HG02798 (cell line): ENCODE data around the gene BEST1.

Experiments
- ATAC-seq: cut with Tn5 transposase; IDR thresholded peaks from one replicate; pipeline ENCODE4 v1.9.1; 2021; ENCODE audit warnings: mild to moderate bottlenecking; ENCODE audit not compliant: unreplicated experiment, poor library complexity

Gene BEST1

DNA sequence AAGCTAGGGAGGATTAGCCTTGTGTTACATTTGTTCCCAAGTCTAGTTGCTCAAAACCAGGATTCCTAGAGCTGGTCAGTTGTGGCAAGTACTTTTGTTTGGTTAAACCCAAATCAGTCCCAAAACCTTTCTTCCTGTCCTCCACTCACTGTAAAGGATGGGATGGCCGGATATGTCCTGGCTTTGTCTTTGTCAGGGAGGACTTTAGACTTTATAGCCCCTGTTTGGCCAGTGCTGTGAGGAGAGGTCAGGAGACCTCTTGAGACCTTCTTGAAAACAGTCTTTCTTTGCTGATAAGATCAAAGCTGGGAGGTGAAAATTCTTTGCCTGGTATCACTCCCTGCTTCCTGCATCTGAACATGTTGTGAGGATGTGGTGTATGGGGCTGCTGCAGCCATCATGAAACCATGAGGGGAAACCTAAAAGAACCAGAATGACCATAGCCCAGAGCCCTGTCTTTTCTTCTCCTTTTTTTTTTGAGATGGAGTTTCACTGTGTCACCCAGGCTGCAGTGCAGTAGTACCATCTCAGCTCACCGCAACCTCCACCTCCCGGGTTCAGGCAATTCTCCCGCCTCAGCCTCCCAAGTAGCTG, 60.9 kb downstream of the BEST1 start:
- ATAC-seq, result no peak

DNA sequence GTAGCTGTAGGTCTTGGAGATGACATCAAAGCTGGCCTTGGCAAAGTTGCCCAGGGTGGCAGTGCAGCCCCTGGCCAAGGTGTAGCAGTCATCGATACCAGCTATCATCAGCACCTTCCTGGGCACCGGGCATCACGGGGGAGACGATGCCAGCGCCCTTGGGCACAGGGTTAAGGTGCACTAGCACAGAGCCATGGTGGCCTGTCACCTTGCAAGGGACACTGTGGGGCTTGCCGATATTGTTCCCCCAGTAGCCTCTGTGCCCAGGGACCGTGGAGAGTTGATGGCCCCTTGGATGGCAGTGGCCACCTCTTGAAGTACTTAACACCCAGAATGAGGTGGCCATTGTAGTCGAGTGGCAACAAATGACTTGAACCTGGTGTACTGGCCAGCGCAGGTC, 61.7 kb downstream of the BEST1 start:
- no peak for ATAC-seq

DNA sequence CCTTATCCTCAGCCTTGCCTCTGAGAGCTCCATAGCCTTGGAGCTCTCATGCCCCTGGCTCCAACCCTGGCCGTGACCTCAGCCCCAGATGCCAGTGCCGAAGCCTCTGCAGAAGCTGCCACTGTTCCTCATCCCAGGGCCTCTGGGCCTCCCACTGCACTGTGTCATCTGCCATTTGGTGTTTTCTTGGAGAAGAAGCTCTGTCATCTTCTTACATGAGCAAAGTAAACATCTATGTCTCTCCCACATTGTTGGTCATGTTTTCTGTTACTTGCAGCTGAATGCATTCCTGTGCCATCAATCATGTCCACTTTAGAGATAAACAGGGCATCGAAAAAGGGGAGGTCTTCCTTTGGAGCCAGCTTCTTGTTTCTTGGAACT, 62.3 kb downstream of the BEST1 start:
- no peak for ATAC-seq

DNA sequence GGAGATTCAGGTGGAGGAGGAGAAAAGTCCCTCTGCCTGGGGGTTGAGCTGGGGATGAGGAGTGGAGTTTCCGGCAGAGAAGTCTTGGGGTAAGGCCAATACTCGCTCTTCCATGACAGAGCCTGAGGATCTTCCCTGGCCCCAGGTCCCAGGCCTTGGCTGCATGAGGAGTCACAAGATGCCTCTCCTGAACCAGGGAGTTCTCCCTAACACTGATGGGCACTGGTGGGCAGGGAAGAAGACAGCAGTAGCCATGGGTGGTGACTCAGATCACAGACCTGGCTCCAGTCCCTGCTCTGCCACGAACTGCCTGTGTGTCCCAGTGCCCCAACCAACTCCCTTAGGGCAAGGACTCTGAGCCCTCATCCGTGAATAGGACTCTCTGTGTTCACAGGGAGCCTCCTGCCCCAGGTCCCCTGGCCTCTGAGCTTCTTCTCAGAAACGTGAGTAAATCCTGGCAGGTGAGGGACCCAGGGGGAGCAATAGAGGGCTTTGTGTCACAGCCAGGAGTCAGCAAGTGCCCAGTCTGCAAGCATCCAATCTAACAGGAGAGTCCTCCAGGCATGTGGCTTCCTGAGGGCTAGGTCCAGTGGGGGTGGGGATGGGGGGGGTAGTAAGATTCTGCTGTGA, 62.8 kb downstream of the BEST1 start:
- no peak for ATAC-seq
